Measurements from ENCODE around the gene SKIL.
A peak's percentile ranks its signal among the peaks of the same experiment; 100 is the strongest.

SKIL gene

GRCh38 chr3:170321321-170322034, 36.0 kb upstream of the SKIL start:
- no peaks in the 10 kb centered on the region for H3K79me2 ChIP-seq (ENCODE audit: insufficient read depth, low read depth)
- H3K36me3 ChIP-seq (ENCODE audit: insufficient read depth): no peaks in the 10 kb centered on the region
- no peaks in the 10 kb centered on the region for H4K20me1 ChIP-seq (ENCODE audit: insufficient read depth)
- TF ChIP-seq, protein P1, sequence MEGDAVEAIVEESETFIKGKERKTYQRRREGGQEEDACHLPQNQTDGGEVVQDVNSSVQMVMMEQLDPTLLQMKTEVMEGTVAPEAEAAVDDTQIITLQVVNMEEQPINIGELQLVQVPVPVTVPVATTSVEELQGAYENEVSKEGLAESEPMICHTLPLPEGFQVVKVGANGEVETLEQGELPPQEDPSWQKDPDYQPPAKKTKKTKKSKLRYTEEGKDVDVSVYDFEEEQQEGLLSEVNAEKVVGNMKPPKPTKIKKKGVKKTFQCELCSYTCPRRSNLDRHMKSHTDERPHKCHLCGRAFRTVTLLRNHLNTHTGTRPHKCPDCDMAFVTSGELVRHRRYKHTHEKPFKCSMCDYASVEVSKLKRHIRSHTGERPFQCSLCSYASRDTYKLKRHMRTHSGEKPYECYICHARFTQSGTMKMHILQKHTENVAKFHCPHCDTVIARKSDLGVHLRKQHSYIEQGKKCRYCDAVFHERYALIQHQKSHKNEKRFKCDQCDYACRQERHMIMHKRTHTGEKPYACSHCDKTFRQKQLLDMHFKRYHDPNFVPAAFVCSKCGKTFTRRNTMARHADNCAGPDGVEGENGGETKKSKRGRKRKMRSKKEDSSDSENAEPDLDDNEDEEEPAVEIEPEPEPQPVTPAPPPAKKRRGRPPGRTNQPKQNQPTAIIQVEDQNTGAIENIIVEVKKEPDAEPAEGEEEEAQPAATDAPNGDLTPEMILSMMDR (conservative IDR thresholded peaks at IDR 0.05; ENCODE audit: low read depth, low read length): no peak
- no peaks in the 10 kb centered on the region for H3K27me3 ChIP-seq (ENCODE audit: insufficient read depth, low read depth)
- peaks cover 22% of the 10 kb centered on the region for H3K4me1 ChIP-seq (ENCODE audit: low read depth, poor library complexity, severe bottlenecking)
- H3K9ac ChIP-seq: no peak overlapping the region; the same call in 1 of the 2 replicates
- H2AFZ ChIP-seq (ENCODE audit: low read depth): peak overlapping the region; percentile 20; the same call in 1 of the 2 replicates
- no peak overlapping the region for H3K4me3 ChIP-seq (IDR thresholded peaks at IDR 0.05; ENCODE audit: insufficient read depth, low read depth, low read length)
- H3K4me2 ChIP-seq: peak overlapping the region; percentile 33
- H3K27ac ChIP-seq: peak overlapping the region; percentile 25; the same call in 1 of the 2 replicates

GRCh38 chr3:170322566-170323269, 34.8 kb upstream of the SKIL start:
- H3K79me2 ChIP-seq (ENCODE audit: insufficient read depth, low read depth): no peaks in the 10 kb centered on the region
- H3K27ac ChIP-seq: 0 out of 2 replicates have a peak overlapping the region, but pooled peaks have one; percentile 25
- no peaks in the 10 kb centered on the region for H4K20me1 ChIP-seq (ENCODE audit: insufficient read depth)
- H3K27me3 ChIP-seq (ENCODE audit: insufficient read depth, low read depth): no peaks in the 10 kb centered on the region
- no peak overlapping the region for H3K4me3 ChIP-seq (IDR thresholded peaks at IDR 0.05; ENCODE audit: insufficient read depth, low read depth, low read length)
- H2AFZ ChIP-seq (ENCODE audit: low read depth): no peak overlapping the region
- H3K36me3 ChIP-seq (ENCODE audit: insufficient read depth): no peaks in the 10 kb centered on the region
- H3K9ac ChIP-seq: no peak overlapping the region
- H3K4me2 ChIP-seq: no peak overlapping the region
- TF ChIP-seq, protein P1 (conservative IDR thresholded peaks at IDR 0.05; ENCODE audit: low read depth, low read length): no peak
- peaks cover 22% of the 10 kb centered on the region for H3K4me1 ChIP-seq (ENCODE audit: low read depth, poor library complexity, severe bottlenecking)

GRCh38 chr3:170323331-170323730, 34.2 kb upstream of the SKIL start:
- Histone ChIP-seq H3K4me3 (IDR thresholded peaks at IDR 0.05; ENCODE audit: insufficient read depth, low read depth, low read length) (no peak overlapping the region), H3K27ac (no peak overlapping the region), H3K79me2 (ENCODE audit: insufficient read depth, low read depth) (no peaks in the 10 kb centered on the region), H3K36me3 (ENCODE audit: insufficient read depth) (no peaks in the 10 kb centered on the region), H4K20me1 (ENCODE audit: insufficient read depth) (no peaks in the 10 kb centered on the region), H2AFZ (ENCODE audit: low read depth) (no peak overlapping the region), H3K27me3 (ENCODE audit: insufficient read depth, low read depth) (no peaks in the 10 kb centered on the region), H3K9ac (no peak overlapping the region), H3K4me1 (ENCODE audit: low read depth, poor library complexity, severe bottlenecking) (peaks cover 22% of the 10 kb centered on the region), H3K4me2 (no peak overlapping the region)
- TF ChIP-seq, protein P1 (conservative IDR thresholded peaks at IDR 0.05; ENCODE audit: low read depth, low read length): no peak

GRCh38 chr3:170324962-170325361, 32.6 kb upstream of the SKIL start:
- TF ChIP-seq, protein P1 (conservative IDR thresholded peaks at IDR 0.05; ENCODE audit: low read depth, low read length): no peak
- H3K79me2 ChIP-seq (ENCODE audit: insufficient read depth, low read depth): no peaks in the 10 kb centered on the region
- no peak overlapping the region for H3K27ac ChIP-seq
- H3K4me3 ChIP-seq (IDR thresholded peaks at IDR 0.05; ENCODE audit: insufficient read depth, low read depth, low read length): no peak overlapping the region
- no peaks in the 10 kb centered on the region for H3K36me3 ChIP-seq (ENCODE audit: insufficient read depth)
- H3K4me1 ChIP-seq (ENCODE audit: low read depth, poor library complexity, severe bottlenecking): peaks cover 22% of the 10 kb centered on the region
- H3K9ac ChIP-seq: no peak overlapping the region
- H2AFZ ChIP-seq (ENCODE audit: low read depth): no peak overlapping the region
- H4K20me1 ChIP-seq (ENCODE audit: insufficient read depth): no peaks in the 10 kb centered on the region
- H3K27me3 ChIP-seq (ENCODE audit: insufficient read depth, low read depth): no peaks in the 10 kb centered on the region
- H3K4me2 ChIP-seq: no peak overlapping the region
